Hepatic stellate cell (primary cell): ENCODE data around the gene JMJD1C.

ENCODE experiments used
- DNase-seq: peaks from one replicate; pipeline ENCODE4 v3.0.0; 2011; ENCODE audit warnings: low spot score

JMJD1C gene

DNA sequence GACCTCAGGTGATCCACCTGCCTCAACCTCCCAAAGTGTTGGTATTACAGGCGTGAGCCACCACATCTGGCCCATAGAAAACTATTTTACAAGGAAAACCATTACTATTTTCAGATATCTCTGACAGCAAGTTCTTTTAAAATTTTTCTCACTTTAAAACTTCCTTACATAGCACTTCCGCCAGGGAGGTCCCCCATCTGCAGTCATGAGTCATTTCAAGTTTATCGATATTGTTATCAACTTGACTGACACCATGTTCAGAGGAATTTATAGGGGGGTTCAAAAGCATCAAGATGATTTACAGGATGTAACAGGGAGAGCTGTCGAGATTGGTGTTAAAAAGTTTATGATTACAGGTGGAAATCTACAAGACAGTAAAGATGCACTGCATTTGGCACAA lies 243.8 kb downstream of the JMJD1C start:
- DNase-seq, result no peak

DNA sequence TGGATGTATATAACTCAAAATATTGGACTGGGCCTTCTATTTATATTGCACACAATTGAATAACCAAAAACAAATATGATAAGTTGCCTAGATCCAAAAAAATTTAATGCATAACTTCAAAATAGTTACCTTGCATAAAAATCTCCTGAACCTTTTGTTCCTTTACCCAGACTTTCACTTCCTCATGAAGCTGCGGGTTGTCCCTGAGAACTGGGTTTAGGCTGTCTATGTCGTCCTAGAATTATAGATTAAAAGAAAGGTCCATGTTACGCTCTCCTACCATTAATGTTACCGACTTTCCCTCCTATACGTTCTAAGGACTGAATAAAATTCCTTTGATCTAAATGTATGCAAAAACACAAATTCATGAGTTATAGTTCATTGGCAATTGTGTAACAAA lies 246.0 kb downstream of the JMJD1C start:
- no peak for DNase-seq

DNA sequence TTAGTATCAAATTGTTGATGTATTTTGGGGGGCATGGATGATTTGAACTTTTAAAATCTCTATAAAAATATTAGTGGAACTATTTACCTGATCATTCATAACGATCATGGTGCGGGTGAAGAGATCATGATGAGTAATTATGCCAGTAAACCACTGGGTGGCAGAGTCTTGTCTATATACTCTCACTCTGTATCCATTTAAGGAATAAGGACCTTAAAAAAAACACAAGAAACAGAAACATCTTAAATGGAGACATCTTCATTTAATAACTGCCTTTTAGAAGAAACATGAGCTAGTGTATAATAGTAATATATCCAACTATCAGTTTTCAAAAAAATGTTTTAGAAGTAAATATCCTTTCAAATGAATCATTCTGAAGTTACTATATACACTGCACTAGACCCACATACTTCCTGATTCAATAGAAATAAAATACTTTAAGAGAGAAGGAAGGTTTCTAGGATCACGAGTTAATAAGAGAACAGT lies 248.6 kb downstream of the JMJD1C start:
- DNase-seq, result no peak

DNA sequence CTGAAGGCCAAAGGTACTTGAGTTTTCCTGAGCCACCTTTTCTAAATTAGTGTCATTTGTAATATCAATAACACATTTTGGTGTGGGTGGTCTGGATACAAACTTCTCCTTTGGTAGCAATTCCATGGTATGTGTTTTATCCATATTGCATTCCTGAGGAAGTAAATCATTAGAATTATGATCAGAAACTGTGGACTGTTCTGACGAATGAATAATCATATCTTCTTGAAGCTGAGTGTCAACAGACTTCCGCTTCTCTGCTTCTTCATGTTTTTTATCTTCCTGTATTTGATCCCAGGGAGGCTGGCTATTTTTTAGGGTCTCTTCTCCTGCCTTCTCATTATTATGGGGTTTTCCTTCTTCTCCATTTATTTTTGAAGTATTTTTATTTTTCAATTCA lies 251.2 kb downstream of the JMJD1C start:
- DNase-seq, result no peak

DNA sequence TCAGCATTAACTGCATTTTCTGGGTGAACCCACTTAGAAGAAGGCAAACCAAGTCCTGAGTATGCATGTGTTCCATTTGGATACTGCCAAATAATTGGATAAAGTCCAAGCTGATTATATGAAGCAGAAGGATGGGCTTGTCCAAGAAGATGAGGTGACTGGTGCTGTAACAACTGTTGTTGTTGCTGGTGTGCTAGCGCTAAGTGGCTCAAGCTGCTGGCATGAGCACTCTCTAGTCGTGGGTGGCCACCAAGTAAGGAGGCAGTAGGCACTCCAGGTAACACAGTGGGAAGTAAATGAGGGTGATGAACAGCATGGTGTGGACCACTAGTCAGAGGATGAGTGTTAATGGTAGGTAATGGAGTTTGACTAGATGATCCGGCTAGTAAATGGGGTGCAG lies 252.3 kb downstream of the JMJD1C start:
- DNase-seq, result no peak

GRCh38 chr10:63210611-63211196 lies 255.1 kb downstream of the JMJD1C start:
- no peak for DNase-seq

GRCh38 chr10:63209705-63210104 lies 256.1 kb downstream of the JMJD1C start:
- DNase-seq, result no peak

GRCh38 chr10:63208986-63209385 lies 256.8 kb downstream of the JMJD1C start:
- DNase-seq, result peak; percentile 11

GRCh38 chr10:63206997-63207811 lies 258.6 kb downstream of the JMJD1C start:
- peak; percentile 29 for DNase-seq

DNA sequence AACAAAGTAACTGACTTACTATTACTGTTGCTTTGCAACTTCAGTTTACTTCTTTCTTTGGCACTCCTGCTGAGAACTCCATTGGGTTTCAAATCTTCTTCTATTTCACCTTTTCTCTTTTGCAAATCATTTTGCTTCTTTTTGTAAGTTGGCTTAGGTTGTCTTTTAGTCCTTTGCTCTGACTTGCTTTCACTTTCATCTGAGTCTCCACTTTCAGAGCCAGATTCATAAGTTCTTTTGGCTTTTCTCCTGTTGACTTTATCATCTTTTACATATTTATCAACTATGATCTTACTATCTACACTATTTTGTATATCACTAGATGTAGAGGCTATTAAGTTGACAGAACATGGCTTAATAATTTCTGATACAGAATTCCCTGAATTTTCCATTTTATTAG lies 259.2 kb downstream of the JMJD1C start:
- DNase-seq, result no peak

- no peak for DNase-seq
Measured at GRCh38 chr10:63205421-63205820, 260.4 kb downstream of the JMJD1C start.

- no peak for DNase-seq
Measured at GRCh38 chr10:63204667-63205391, 260.9 kb downstream of the JMJD1C start.

DNA sequence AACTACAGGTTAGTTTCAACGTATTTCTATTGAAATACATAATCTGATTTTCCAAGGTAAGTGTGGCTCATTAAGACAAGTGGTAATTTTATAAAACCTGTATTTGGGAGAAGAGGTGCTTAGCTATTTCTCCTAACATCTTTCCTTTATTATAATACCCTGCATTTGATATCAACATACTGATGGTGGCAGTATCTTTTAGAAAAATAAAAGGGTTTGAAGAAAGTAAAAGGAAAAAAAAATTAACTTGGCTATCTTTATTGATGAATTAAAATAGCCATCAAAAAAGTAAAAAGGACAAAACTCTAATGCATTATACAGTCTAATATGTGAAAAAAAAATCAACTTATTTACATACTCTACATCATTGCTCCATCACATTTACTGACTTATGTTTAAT lies 264.7 kb downstream of the JMJD1C start:
- no peak for DNase-seq

DNA sequence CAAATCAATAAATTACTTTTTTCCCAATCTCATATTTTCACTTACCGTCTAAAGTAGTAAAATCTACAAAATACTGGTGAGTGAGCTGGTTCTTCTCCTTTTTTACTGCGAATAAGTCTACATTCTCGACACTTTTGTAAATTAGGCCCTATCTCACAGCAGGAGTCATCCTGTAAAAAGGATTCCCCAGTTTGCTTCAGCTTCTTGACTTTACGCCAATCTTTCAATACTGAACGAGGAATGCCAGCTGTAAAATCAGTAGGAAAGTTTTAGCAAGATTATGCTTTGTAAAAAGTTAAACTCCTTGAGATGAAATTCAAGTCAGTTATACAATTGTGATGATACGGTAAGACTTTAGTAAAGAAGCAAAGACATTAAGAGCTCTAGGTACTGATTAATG lies 265.3 kb downstream of the JMJD1C start:
- DNase-seq, result no peak

DNA sequence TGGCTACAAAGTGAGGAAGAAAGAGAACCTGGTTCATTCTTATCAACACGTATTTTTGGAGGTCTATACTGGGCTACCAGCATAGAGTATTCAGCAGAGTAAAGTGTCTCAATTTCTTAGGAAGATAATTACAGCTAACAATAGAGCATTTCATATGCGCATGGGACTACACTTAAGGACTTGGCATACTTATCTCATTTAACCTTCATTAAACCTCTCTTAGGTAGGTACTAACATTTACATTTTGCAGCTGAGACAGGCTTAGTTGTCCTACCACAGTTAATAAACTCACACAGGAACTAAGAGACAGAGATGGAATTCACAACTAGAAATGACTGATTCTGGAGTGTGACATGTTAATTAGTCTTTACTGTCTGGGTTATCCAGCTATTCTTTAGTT lies 266.1 kb downstream of the JMJD1C start:
- DNase-seq, result no peak

DNA sequence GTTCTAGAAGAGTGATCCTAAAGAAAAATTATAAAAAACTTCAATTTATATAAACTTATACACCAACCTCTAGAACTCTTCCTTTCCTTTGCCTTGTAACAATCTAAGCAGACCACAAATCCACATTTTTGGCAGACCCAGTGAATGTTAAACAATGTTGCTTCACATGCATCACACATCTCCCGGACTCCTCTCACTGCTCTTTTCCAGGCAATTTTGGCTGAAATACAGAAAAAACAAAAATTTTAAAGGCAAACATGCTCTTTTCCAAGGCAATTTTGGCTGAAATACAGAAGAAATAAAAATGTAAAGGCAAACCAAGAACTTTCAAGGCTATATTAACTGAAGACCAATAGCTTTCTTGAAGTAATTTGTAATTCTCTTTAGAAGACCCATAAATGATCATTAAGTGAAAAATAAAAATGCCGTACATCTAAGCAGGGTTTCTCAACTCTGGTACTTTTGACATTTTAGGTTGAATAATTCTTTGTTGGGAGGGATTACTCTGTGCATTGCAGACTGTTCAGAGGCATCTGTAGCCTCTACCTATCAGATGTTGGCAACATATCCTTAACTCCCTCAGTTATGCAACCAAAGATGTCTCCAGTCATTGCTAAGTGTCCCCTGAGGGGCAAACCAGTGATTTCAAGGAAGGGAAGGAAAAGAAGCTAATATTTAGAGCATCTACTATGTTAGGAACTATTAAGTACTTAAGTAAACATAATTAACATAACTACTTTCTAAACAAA lies 268.3 kb downstream of the JMJD1C start:
- DNase-seq, result peak; percentile 49

DNA sequence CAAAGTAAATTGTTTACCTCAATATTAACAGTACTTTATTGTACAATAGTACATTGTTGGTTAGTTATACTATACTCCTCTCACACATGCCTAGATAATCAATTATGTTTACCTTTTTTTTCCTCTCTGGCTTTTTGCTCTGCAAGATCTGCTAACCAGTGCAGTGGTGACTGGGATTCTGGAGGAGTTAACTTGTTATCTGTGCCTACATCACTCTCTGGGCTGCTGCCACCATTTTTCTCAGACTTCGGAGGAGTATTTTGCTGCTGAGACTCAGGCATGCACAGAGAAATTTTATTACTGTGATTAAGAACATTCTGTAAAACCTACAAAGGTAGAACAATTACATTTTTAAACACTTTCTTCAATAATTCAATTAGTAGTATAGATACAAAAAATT lies 273.0 kb downstream of the JMJD1C start:
- no peak for DNase-seq

DNA sequence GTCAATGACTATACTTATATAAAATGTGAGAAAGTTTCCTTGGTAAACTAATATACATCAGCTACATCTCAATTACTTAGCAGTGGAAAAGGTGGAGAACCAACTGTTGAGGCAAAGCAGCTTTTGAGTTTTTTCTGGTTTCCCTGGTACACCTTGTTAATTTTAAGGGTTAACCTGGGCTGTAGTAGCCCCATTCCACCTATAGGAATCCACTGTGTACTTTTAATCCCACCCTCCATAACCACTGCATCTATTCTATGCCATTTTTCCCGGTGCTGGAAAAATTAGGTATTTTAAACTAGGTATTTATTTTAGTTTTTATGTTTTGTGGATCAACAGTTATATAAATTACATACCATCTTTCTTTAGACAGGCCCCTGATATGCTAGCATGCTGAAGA lies 290.2 kb downstream of the JMJD1C start:
- no peak for DNase-seq

DNA sequence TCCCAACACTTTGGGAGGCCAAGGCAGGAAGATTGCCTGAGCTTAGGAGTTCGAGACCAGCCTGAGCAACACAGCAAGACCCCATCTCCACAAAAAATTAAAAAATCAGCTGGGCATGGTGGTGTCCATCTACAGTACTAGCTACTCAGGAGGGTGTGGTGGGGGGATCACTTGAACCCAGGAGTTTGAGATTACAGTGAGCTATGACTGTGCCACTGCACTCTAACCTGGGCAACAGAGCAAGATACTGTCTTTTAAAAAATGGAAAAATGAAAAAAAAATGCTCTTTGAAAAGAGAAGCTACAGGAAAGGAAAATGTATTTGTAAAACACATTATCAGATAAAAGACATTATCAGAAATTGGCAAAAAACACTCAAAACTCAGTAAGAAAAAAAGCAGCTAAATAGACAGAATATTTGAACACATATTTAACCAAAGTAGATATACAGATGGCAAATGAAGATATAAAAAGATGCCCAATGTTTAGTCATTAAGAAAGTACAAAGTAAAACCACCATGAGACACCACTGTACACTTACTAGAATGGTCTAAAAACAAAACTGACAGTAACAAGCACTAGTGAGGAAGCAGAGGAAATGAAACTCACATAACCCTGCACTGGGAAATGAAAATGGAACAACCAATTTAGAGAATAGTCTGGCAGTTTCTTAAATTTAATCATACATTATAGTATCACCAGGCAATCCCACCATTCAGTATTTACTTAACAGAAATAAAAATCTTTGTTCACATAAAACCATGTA lies 292.1 kb downstream of the JMJD1C start:
- no peak for DNase-seq

GRCh38 chr10:63171926-63172325 lies 293.9 kb downstream of the JMJD1C start:
- DNase-seq, result no peak

GRCh38 chr10:63171255-63171855 lies 294.4 kb downstream of the JMJD1C start:
- no peak for DNase-seq
